ENCODE measurements around the gene FAM174B.

The FAM174B gene

GRCh38 chr15:92665100-92665555 lies 9.6 kb upstream of the FAM174B start:
- no peak overlapping the region for H3K4me3 ChIP-seq (ENCODE audit: low read depth, low read length)

- H3K4me3 ChIP-seq (ENCODE audit: low read depth, low read length), result no peak overlapping the region
Measured at GRCh38 chr15:92664178-92664900, 8.8 kb upstream of the FAM174B start.

- H3K4me3 ChIP-seq (ENCODE audit: low read depth, low read length), result no peak overlapping the region
Measured at GRCh38 chr15:92663250-92663951, 7.8 kb upstream of the FAM174B start.

- H3K4me3 ChIP-seq (ENCODE audit: low read depth, low read length), result no peak overlapping the region
Measured at GRCh38 chr15:92662762-92663161, 7.2 kb upstream of the FAM174B start.

- no peak overlapping the region for H3K4me3 ChIP-seq (ENCODE audit: low read depth, low read length)
Measured at GRCh38 chr15:92661956-92662355, 6.4 kb upstream of the FAM174B start.

DNA sequence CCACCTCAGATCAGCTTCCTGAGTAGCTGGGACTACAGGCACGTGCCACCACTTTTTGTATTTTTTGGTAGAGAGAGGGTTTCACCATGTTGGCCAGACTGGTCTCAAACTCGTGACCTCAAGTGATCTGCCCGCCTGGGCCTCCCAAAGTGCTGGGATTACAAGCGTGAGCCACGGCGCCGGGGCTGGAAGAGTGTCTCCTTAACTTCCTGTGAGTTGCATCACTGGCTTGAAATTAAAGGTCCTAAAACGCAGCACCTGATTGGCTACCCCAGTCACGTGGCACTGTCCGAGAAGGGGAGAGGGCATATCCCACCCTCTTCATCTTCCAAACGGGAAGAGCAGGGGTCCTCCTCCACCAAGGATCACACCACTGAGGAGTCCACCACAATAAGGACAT lies 5.5 kb upstream of the FAM174B start:
- no peak overlapping the region for H3K4me3 ChIP-seq (ENCODE audit: low read depth, low read length)

DNA sequence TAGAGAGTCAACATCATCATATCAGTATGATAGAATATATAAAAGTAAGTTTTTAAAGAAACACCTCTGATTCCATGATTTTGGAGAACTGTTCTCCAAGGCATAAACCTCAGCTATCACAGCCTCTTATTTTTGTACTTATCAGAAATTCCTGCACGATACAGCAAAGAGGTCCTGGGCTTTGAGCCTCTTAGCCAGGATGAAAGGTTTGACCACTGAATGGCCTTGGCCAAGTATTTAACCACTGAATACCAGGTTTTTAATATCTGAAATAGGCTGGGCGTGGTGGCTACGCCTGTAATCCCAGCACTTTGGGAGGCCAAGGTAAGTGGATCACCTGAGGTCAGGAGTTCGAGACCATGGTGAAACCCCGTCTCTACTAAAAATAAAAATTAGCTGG lies 1.9 kb upstream of the FAM174B start:
- H3K4me3 ChIP-seq (ENCODE audit: low read depth, low read length), result no peak overlapping the region

GRCh38 chr15:92656089-92656488 lies 514 bp upstream of the FAM174B start:
- H3K4me3 ChIP-seq (ENCODE audit: low read depth, low read length), result no peak overlapping the region

- no peak overlapping the region for H3K4me3 ChIP-seq (ENCODE audit: low read depth, low read length)
Measured at GRCh38 chr15:92654662-92655061, 913 bp downstream of the FAM174B start.

DNA sequence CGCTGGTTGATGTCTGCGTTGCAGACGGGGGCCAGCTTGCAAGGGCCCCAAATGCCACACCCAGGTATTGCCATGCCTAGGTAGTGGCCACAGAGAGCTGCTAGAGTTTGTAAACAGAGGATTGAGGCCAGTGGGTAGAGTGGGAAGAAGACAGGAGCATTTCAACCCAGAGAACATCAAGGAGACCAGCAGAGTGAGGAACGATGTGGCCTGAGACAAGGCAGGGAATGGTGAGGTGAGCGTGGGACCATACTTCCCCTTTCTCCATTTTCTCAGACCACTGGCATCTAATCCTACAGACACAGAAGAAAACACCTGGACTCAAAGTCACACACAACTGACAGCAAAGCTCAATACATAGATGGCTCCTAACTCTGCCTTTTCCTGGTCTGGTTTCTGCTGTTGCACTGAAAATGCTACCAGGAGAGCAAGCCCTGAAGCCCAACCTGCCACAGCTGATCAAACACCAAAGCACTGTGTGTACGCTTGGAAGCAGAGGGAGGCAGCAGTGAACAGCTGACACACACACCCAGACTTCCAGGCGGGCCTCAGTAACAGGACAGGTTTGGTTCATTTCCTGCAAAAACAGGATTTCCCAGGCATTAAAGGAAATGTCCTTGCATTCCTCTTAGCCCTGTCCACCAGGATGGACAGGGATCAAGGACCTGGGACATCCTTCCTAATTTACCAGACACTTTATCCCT lies 1.6 kb downstream of the FAM174B start:
- no peak overlapping the region for H3K4me3 ChIP-seq (ENCODE audit: low read depth, low read length)

- H3K4me3 ChIP-seq (ENCODE audit: low read depth, low read length), result no peak overlapping the region
Measured at GRCh38 chr15:92653366-92653765, 2.2 kb downstream of the FAM174B start.

GRCh38 chr15:92652576-92652966 lies 3.0 kb downstream of the FAM174B start:
- H3K4me3 ChIP-seq (ENCODE audit: low read depth, low read length), result no peak overlapping the region

GRCh38 chr15:92651877-92652575 lies 3.5 kb downstream of the FAM174B start:
- no peak overlapping the region for H3K4me3 ChIP-seq (ENCODE audit: low read depth, low read length)

DNA sequence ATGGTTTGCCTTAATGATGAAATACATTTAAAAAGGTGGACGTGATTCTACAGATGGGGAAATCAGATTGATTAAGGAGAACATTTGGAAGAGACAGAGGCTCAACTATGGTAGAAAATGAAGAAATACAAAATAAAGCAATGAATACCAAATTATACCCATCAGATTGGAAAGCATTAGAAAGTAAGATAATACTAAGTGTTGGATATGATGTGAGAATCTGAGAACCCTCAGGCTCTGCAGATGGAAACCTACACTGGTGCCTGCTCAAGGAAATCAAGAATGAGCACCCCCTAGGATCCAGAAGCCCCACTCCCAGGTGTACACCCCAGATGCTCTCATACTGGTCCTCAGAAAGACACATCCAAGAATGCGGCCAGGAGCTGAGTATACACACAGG lies 4.6 kb downstream of the FAM174B start:
- no peak overlapping the region for H3K4me3 ChIP-seq (ENCODE audit: low read depth, low read length)

DNA sequence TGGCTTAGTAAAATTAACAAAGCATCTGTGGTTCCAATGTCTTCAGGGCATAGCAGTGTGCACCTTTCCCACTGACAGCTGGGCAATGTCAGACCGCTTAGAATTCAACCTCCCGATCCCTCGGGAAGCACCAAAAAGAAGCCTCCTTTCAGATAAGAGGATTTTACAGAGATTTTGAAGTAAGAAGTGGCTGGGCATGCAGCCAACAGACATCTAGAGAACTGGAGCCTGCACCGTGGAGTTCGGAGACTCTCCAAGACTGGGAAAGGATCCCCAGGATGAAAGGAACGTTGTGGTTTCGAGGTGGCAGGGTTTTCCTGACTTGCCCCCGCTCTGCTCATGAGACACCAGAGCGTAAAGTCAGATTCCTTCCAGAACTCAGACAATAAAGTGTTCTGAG lies 5.3 kb downstream of the FAM174B start:
- no peak overlapping the region for H3K4me3 ChIP-seq (ENCODE audit: low read depth, low read length)

- no peak overlapping the region for H3K4me3 ChIP-seq (ENCODE audit: low read depth, low read length)
Measured at GRCh38 chr15:92648190-92648875, 7.2 kb downstream of the FAM174B start.

GRCh38 chr15:92647467-92648163 lies 8.0 kb downstream of the FAM174B start:
- no peak overlapping the region for H3K4me3 ChIP-seq (ENCODE audit: low read depth, low read length)

- H3K4me3 ChIP-seq (ENCODE audit: low read depth, low read length), result no peak overlapping the region
Measured at GRCh38 chr15:92646216-92646615, 9.4 kb downstream of the FAM174B start.

DNA sequence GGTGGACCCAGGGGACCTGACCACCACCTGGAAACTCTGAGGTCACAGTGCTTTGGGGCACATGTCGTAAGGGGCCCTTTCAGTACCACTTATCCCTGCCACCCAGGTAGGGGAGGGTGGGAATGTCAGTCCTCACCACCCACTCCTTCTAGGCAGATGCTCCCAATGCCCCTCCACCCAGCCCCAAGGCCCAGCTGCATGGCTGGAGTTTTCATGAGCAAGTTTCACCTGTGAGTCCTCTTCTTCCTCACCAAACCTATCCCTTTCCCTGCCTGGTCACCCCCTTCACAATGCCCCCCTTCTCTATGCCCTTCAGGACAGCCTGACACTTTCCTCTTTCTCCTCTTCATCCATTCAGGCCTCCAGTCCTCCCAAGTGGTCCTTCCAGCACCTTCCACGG lies 9.8 kb downstream of the FAM174B start:
- H3K4me3 ChIP-seq (ENCODE audit: low read depth, low read length), result no peak overlapping the region

DNA sequence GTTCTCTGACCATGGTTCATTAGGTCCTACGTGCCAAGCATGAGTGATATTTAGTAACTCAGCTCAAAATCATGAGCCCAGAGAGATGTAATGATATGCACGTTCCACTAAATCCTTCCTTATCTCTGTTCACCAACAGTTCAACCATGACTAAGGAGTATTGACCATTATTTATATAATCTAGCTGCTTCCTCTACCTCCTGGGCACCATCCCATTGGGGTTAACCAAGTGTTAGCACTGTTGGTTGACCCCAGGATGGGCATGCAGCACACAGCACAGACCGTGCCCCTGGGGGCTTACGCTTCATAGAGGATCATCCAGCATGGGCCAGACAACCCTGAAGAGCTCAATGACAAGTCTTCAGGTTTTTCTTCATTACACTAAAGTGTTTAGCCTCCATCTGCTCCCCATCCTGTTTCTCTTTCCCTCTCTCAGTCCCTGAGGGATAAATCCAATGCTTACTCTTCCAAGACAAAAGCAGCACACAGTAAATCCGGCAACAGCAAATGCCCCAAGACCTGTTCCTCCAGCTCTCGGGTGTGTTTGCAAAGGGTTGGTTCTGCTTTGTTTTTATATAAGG lies 10.4 kb downstream of the FAM174B start:
- H3K4me3 ChIP-seq (ENCODE audit: low read depth, low read length), result no peak overlapping the region

Data from iPS-11a (cell line).